Natural killer cell treated with Interleukin-12 subunit alpha and Interleukin-12 subunit beta and Interleukin-15 and Interleukin-18, amount 100 ng/mL, for 72 hours (primary cell): Measurements from ENCODE around the gene HBG2. TPM values are rescaled to one million over a fixed set of nuclear protein-coding genes. Genes with fewer than 3 reads are reported as not detected.

ENCODE experiments used
- ATAC-seq, 2 donors: fragments of 150-1000 bp; cut with Tn5 transposase in 1 of 2; sonication (Bioruptor Pico), chemical (Tn5 transposase) in 1 of 2; 2 replicates each; pipeline ENCODE4 v1.10.0; 2021
- DNase-seq: peaks from one replicate; pipeline ENCODE4 v3.0.0; 2022; ENCODE audit warnings: low spot score
- H3K27ac Mint-ChIP-seq, 2 donors: 1 replicate in 1 of 2; 2 replicates in 1 of 2; pipeline ENCODE4 v1.8.0; 2022; ENCODE audit warnings: mixed read lengths in 2 of 2, mild to moderate bottlenecking in 1 of 2, moderate library complexity in 1 of 2
- H3K27me3 Mint-ChIP-seq, 2 donors: 1 replicate in 1 of 2; 2 replicates in 1 of 2; pipeline ENCODE4 v1.8.0; 2022; ENCODE audit warnings: mixed read lengths in 2 of 2
- H3K36me3 Mint-ChIP-seq: one replicate; pipeline ENCODE4 v1.8.0; 2022; ENCODE audit warnings: mixed read lengths
- H3K4me1 Mint-ChIP-seq, 2 donors: 1 replicate in 1 of 2; 2 replicates in 1 of 2; pipeline ENCODE4 v1.8.0; 2022; ENCODE audit warnings: low read depth in 2 of 2, mixed read lengths in 2 of 2, mild to moderate bottlenecking in 1 of 2
- H3K4me3 Mint-ChIP-seq: one replicate; pipeline ENCODE4 v1.8.0; 2022; ENCODE audit warnings: mixed read lengths
- H3K9me3 Mint-ChIP-seq: 2 replicates; pipeline ENCODE4 v1.8.0; 2022; ENCODE audit warnings: mixed read lengths
- total RNA-seq, 2 donors: library from RNA; stranded (reverse); gene quantifications; one replicate each; pipeline ENCODE4 v1.2.3, GENCODE V29; 2022

Gene HBG2
- total RNA-seq, 2 donors from 2014 or later, result not detected

- DNase-seq (no peak), ATAC-seq (no peak)
- no peaks in the 10 kb centered on the region for H3K4me1 Mint-ChIP-seq
- H3K36me3 Mint-ChIP-seq, result no peaks in the 10 kb centered on the region
- no peak overlapping the region for H3K4me3 Mint-ChIP-seq
- no peak overlapping the region for H3K27ac Mint-ChIP-seq
- H3K27me3 Mint-ChIP-seq, result no peaks in the 10 kb centered on the region
- peaks cover 3% of the 10 kb centered on the region for H3K9me3 Mint-ChIP-seq
Observed at GRCh38 chr11:5288108-5288905, 33.7 kb upstream of the HBG2 start.

GRCh38 chr11:5286901-5287300 is 32.3 kb upstream of the HBG2 start:
- ATAC-seq, result no peak
- Mint-ChIP-seq H3K27me3 (no peaks in the 10 kb centered on the region), H3K27ac (no peak overlapping the region), H3K36me3 (no peaks in the 10 kb centered on the region), H3K4me1 (no peaks in the 10 kb centered on the region), H3K9me3 (no peaks in the 10 kb centered on the region), H3K4me3 (no peak overlapping the region)
- DNase-seq, result no peak

- H3K36me3 Mint-ChIP-seq, result no peaks in the 10 kb centered on the region
- ATAC-seq (no peak), DNase-seq (no peak)
- H3K4me3 Mint-ChIP-seq, result no peak overlapping the region
- H3K9me3 Mint-ChIP-seq, result no peaks in the 10 kb centered on the region
- H3K27ac Mint-ChIP-seq, result no peak overlapping the region
- H3K4me1 Mint-ChIP-seq, result no peaks in the 10 kb centered on the region
- H3K27me3 Mint-ChIP-seq, result no peaks in the 10 kb centered on the region
Observed at GRCh38 chr11:5286351-5286750, 31.8 kb upstream of the HBG2 start.

GRCh38 chr11:5285703-5286340 is 31.2 kb upstream of the HBG2 start:
- Mint-ChIP-seq H3K27ac (no peak overlapping the region), H3K4me3 (no peak overlapping the region), H3K9me3 (no peaks in the 10 kb centered on the region), H3K36me3 (no peaks in the 10 kb centered on the region), H3K27me3 (no peaks in the 10 kb centered on the region), H3K4me1 (no peaks in the 10 kb centered on the region)
- DNase-seq (no peak), ATAC-seq (no peak)

GRCh38 chr11:5284637-5285036 is 30.1 kb upstream of the HBG2 start:
- Mint-ChIP-seq H3K27ac (no peak overlapping the region), H3K27me3 (peaks cover 0 to 5% of the 10 kb centered on the region in 2 donors), H3K9me3 (no peaks in the 10 kb centered on the region), H3K4me3 (no peak overlapping the region), H3K4me1 (no peaks in the 10 kb centered on the region), H3K36me3 (no peaks in the 10 kb centered on the region)
- ATAC-seq, result no peak
- DNase-seq, result no peak

- Mint-ChIP-seq H3K27ac (no peak overlapping the region), H3K9me3 (no peaks in the 10 kb centered on the region), H3K36me3 (no peaks in the 10 kb centered on the region), H3K4me1 (no peaks in the 10 kb centered on the region), H3K27me3 (peaks cover 0 to 7% of the 10 kb centered on the region in 2 donors), H3K4me3 (no peak overlapping the region)
- DNase-seq (no peak), ATAC-seq (no peak)
Observed at GRCh38 chr11:5283882-5284281, 29.3 kb upstream of the HBG2 start.

GRCh38 chr11:5283086-5283485 is 28.5 kb upstream of the HBG2 start:
- H3K4me3 Mint-ChIP-seq, result no peak overlapping the region
- no peak overlapping the region for H3K27ac Mint-ChIP-seq
- DNase-seq (no peak), ATAC-seq (no peak)
- H3K4me1 Mint-ChIP-seq, result no peaks in the 10 kb centered on the region
- no peaks in the 10 kb centered on the region for H3K9me3 Mint-ChIP-seq
- H3K27me3 Mint-ChIP-seq, result peaks cover 0 to 7% of the 10 kb centered on the region in 2 donors
- no peaks in the 10 kb centered on the region for H3K36me3 Mint-ChIP-seq

- no peak overlapping the region for H3K27ac Mint-ChIP-seq
- H3K4me3 Mint-ChIP-seq, result no peak overlapping the region
- no peak for ATAC-seq
Observed at GRCh38 chr11:5282628-5283027, 28.0 kb upstream of the HBG2 start.

GRCh38 chr11:5281596-5281995 is 27.0 kb upstream of the HBG2 start:
- Mint-ChIP-seq H3K4me1 (no peaks in the 10 kb centered on the region), H3K36me3 (no peaks in the 10 kb centered on the region), H3K9me3 (no peaks in the 10 kb centered on the region), H3K4me3 (no peak overlapping the region), H3K27ac (no peak overlapping the region), H3K27me3 (peaks cover 0 to 7% of the 10 kb centered on the region in 2 donors)
- ATAC-seq (no peak), DNase-seq (no peak)

More at GRCh38 chr11:5282628-5283027, 28.0 kb upstream of the HBG2 start:
- DNase-seq, result no peak
- H3K36me3 Mint-ChIP-seq, result no peaks in the 10 kb centered on the region
- H3K9me3 Mint-ChIP-seq, result no peaks in the 10 kb centered on the region
- H3K4me1 Mint-ChIP-seq, result no peaks in the 10 kb centered on the region
- H3K27me3 Mint-ChIP-seq, result peaks cover 0 to 7% of the 10 kb centered on the region in 2 donors

- Mint-ChIP-seq H3K9me3 (no peaks in the 10 kb centered on the region), H3K4me1 (no peaks in the 10 kb centered on the region), H3K4me3 (peak overlapping the region; percentile 24), H3K36me3 (no peaks in the 10 kb centered on the region), H3K27ac (peak overlapping the region in 1 of 2 donors; percentile 15), H3K27me3 (peaks cover 0 to 7% of the 10 kb centered on the region in 2 donors)
- ATAC-seq (peak; percentile 82 to 86), DNase-seq (no peak)
Observed at GRCh38 chr11:5280582-5281102, 26.1 kb upstream of the HBG2 start.

- Mint-ChIP-seq H3K4me3 (no peak overlapping the region), H3K9me3 (no peaks in the 10 kb centered on the region), H3K27me3 (peaks cover 0 to 7% of the 10 kb centered on the region in 2 donors), H3K4me1 (no peaks in the 10 kb centered on the region), H3K36me3 (no peaks in the 10 kb centered on the region), H3K27ac (no peak overlapping the region)
- no peak for ATAC-seq
- no peak for DNase-seq
Observed at GRCh38 chr11:5279471-5280090, 25.0 kb upstream of the HBG2 start.

- Mint-ChIP-seq H3K4me1 (no peaks in the 10 kb centered on the region), H3K9me3 (no peaks in the 10 kb centered on the region), H3K27me3 (peaks cover 0 to 7% of the 10 kb centered on the region in 2 donors)
Observed at GRCh38 chr11:5277807-5278382, 23.3 kb upstream of the HBG2 start.

GRCh38 chr11:5276697-5277096 is 22.1 kb upstream of the HBG2 start:
- Mint-ChIP-seq H3K9me3 (no peaks in the 10 kb centered on the region), H3K4me1 (no peaks in the 10 kb centered on the region), H3K27me3 (peaks cover 0 to 7% of the 10 kb centered on the region in 2 donors), H3K36me3 (no peaks in the 10 kb centered on the region), H3K27ac (no peak overlapping the region), H3K4me3 (no peak overlapping the region)
- no peak for DNase-seq
- no peak for ATAC-seq

More at GRCh38 chr11:5277807-5278382, 23.3 kb upstream of the HBG2 start:
- Mint-ChIP-seq H3K27ac (no peak overlapping the region), H3K36me3 (no peaks in the 10 kb centered on the region), H3K4me3 (no peak overlapping the region)
- DNase-seq, result no peak
- no peak for ATAC-seq
